Liver (tissue), 3 donors: Measurements from ENCODE around the gene DSCAM.

Experiments used
- RAD21 ChIP-seq, 2 donors: IDR thresholded peaks; 2 replicates each; pipeline ENCODE4 v1.6.1; 2016; ENCODE audit warnings: antibody characterized with exemption in 2 of 2, mild to moderate bottlenecking in 2 of 2
- TF ChIP-seq, protein P1 (sequence below): IDR thresholded peaks from 2 replicates; pipeline ENCODE4 v1.6.1; 2016; ENCODE audit warnings: antibody characterized with exemption
- TF ChIP-seq, protein P2 (sequence below): fragments of 150-350 bp; IDR thresholded peaks from 2 replicates; pipeline ENCODE4 v1.5.1; 2017; ENCODE audit warnings: improper control_type of control experiment, low read depth, low read length; ENCODE audit not compliant: missing input control
- donor health status: healthy.
- donor health status: healthy.

DNA sequence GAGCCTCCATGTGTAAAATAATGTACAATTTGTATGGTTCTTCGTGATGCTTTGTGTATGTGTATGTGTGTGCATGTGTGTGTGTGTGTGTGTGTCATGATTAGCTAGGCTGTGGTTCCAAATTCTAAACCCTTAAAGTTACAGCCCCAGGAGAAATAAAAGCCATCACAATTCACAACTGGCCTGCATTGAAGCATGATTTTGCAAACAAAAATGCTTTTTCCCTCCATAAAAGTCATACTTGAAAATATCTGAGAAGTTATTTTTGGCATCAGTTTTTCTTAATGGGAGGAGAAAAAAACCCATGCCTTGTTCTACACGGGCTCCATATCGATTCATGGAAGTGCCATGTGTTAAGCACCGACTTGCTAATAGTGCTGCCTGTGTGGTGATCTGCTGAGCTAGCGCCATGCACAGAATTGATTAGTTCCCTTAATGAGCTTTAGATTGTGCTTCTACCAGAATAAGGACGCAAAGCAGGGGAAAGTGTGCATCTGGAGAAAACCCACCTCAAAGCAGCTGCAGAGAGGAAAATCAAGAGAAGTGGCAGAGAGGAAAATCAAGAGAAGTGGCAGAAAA is 207.3 kb downstream of the DSCAM start:
- TF ChIP-seq, protein P1, sequence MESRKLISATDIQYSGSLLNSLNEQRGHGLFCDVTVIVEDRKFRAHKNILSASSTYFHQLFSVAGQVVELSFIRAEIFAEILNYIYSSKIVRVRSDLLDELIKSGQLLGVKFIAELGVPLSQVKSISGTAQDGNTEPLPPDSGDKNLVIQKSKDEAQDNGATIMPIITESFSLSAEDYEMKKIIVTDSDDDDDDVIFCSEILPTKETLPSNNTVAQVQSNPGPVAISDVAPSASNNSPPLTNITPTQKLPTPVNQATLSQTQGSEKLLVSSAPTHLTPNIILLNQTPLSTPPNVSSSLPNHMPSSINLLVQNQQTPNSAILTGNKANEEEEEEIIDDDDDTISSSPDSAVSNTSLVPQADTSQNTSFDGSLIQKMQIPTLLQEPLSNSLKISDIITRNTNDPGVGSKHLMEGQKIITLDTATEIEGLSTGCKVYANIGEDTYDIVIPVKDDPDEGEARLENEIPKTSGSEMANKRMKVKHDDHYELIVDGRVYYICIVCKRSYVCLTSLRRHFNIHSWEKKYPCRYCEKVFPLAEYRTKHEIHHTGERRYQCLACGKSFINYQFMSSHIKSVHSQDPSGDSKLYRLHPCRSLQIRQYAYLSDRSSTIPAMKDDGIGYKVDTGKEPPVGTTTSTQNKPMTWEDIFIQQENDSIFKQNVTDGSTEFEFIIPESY: no peak
- TF ChIP-seq, protein P2, sequence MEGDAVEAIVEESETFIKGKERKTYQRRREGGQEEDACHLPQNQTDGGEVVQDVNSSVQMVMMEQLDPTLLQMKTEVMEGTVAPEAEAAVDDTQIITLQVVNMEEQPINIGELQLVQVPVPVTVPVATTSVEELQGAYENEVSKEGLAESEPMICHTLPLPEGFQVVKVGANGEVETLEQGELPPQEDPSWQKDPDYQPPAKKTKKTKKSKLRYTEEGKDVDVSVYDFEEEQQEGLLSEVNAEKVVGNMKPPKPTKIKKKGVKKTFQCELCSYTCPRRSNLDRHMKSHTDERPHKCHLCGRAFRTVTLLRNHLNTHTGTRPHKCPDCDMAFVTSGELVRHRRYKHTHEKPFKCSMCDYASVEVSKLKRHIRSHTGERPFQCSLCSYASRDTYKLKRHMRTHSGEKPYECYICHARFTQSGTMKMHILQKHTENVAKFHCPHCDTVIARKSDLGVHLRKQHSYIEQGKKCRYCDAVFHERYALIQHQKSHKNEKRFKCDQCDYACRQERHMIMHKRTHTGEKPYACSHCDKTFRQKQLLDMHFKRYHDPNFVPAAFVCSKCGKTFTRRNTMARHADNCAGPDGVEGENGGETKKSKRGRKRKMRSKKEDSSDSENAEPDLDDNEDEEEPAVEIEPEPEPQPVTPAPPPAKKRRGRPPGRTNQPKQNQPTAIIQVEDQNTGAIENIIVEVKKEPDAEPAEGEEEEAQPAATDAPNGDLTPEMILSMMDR: no peak
- TF ChIP-seq RAD21 (IDR thresholded peaks at IDR 0.05): no peak
